Transverse colon (tissue), 4 donors: ENCODE measurements around the gene NEK9.

ENCODE experiments used
- CTCF ChIP-seq, 5 experiments: fragments of 200-600 bp in 3 of 5; fragments of 450-650 bp in 2 of 5; sonication (generic) in 3 of 5; IDR thresholded peaks; 1 replicate in 2 of 5; 2 replicates in 3 of 5; pipeline ENCODE4 v1.5.1; 2016 to 2017; ENCODE audit warnings: antibody characterized with exemption in 5 of 5, inconsistent platforms in 3 of 5, mild to moderate bottlenecking in 2 of 5, moderate library complexity in 1 of 5
- EP300 ChIP-seq: sonication (generic); formaldehyde crosslinking; IDR thresholded peaks from one replicate; pipeline ENCODE4 v1.6.1; 2017; ENCODE audit warnings: antibody characterized with exemption, low read depth
- POLR2A ChIP-seq: fragments of 450-650 bp; IDR thresholded peaks from one replicate; pipeline ENCODE4 v1.6.1; 2016; ENCODE audit warnings: antibody characterized with exemption, mild to moderate bottlenecking, moderate library complexity
- POLR2AphosphoS5 ChIP-seq, 3 donors: sonication (generic); formaldehyde crosslinking; IDR thresholded peaks; one replicate each; pipeline ENCODE4 v1.6.1; 2016; ENCODE audit warnings: antibody characterized with exemption in 3 of 3

GRCh38 chr14:75127903-75128595 is 1.2 kb upstream of the NEK9 start:
- TF ChIP-seq POLR2A = no peak
- TF ChIP-seq CTCF (IDR thresholded peaks at IDR 0.05) = no peak
- no peak for TF ChIP-seq POLR2AphosphoS5 (IDR thresholded peaks at IDR 0.05)
- TF ChIP-seq EP300 = no peak
